Adrenal gland (tissue), 12 donors: ENCODE measurements around the gene ITGA3. TPM values are rescaled to one million over a fixed set of nuclear protein-coding genes. Genes with fewer than 3 reads are reported as not detected.
A peak's percentile ranks its signal among the peaks of the same experiment; 100 is the strongest.
"Not testable (repeated sequence)": the region's sequence is repeated elsewhere in the genome, so short reads cannot be mapped to it uniquely, and the experiment has no call there.

ENCODE experiments used
- DNase-seq, 7 donors: peaks; one replicate each; pipeline ENCODE4 v3.0.0-alpha.2; 2019 to 2020
- H3K27ac ChIP-seq, 5 donors: fragments of 200-600 bp; sonication (generic) in 4 of 5; 1 replicate in 3 of 5; 2 replicates in 2 of 5; pipeline versions ENCODE4 v1.5.1 to v1.8.0; 2016 to 2020; ENCODE audit warnings: mild to moderate bottlenecking in 1 of 5
- H3K27me3 ChIP-seq: fragments of 200-600 bp; 2 replicates; pipeline ENCODE4 v1.8.0; 2021
- H3K36me3 ChIP-seq, 2 donors: fragments of 200-600 bp; replicated peaks in 1 of 2; 1 replicate in 1 of 2; 2 replicates in 1 of 2; pipeline versions ENCODE4 v1.5.1 to v1.8.0; 2018 to 2022
- H3K4me1 ChIP-seq, 2 donors: fragments of 200-600 bp; replicated peaks in 1 of 2; 1 replicate in 1 of 2; 2 replicates in 1 of 2; pipeline versions ENCODE4 v1.5.1 to v1.8.0; 2018 to 2021
- H3K4me3 ChIP-seq, 4 donors: fragments of 200-600 bp; sonication (generic) in 3 of 4; one replicate each; pipeline ENCODE4 v1.5.1; 2016 to 2018
- H3K9me3 ChIP-seq, 3 donors: fragments of 200-600 bp; sonication (generic) in 1 of 3; replicated peaks in 1 of 3; 1 replicate in 2 of 3; 2 replicates in 1 of 3; pipeline versions ENCODE4 v1.5.1 to v1.8.0; 2016 to 2021
- POLR2A ChIP-seq, 2 donors: fragments of 450-650 bp; IDR thresholded peaks; one replicate each; pipeline ENCODE4 v1.6.1; 2017; ENCODE audit warnings: antibody characterized with exemption in 2 of 2, mild to moderate bottlenecking in 2 of 2, moderate library complexity in 1 of 2
- WGBS, 4 donors: extraction: QIAGEN DNeasy Blood & Tissue Kit in 2 of 4; methylation state at CpG; one replicate each; pipeline versions ENCODE4 v1.1.5 to v1.1.7; 2013 to 2017; 5-methylcytosine and 5-hydroxymethylcytosine counted together
- intact Hi-C, 2 donors: fragments of 100-400 bp; cut with DNase I; formaldehyde crosslinking; loops; one replicate each; pipeline versions ENCODE4 v1.14.1 to v1.15.0; 2022 to 2023
- polyA plus RNA-seq, 3 donors: library from polyadenylated mRNA; stranded (reverse); fragments of 200-250 nt in 2 of 3; fragments of 350-450 nt in 1 of 3; fragmentation: Illumina TruSeq in 1 of 3; extraction: RNeasy Lipid Tissue Mini Kit (QIAGEN cat#74804) in 1 of 3; gene quantifications; one replicate each; pipeline ENCODE4 v1.2.3, GENCODE V29; 2013 to 2014
- total RNA-seq, 9 donors: library from RNA; depleted of rRNA in 4 of 9; stranded (reverse); fragments of >200 nt in 4 of 9; fragments of 120-200 nt in 1 of 9; fragmentation: NEBNext Ultra II Directional in 1 of 9; extraction: Animal tissue kit (Norgen Biotek cat#: 25700) in 1 of 9; gene quantifications; one replicate each; pipeline versions ENCODE4 v1.1.0 to v1.2.4, GENCODE V29; 2013 to 2023
- TF ChIP-seq, protein P1 (sequence below), 6 experiments: fragments of 450-650 bp in 4 of 6; fragments of 200-600 bp in 2 of 6; sonication (generic) in 1 of 6; IDR thresholded peaks; 1 replicate in 5 of 6; 2 replicates in 1 of 6; pipeline versions ENCODE4 v1.5.1 to v1.8.0; 2016 to 2021; ENCODE audit warnings: antibody characterized with exemption in 6 of 6, mild to moderate bottlenecking in 2 of 6, moderate library complexity in 1 of 6
- donor health status: healthy with polysubstance abuse.
- donor health status: Bipolar disorder and iron deficiency.
- donor health status: DM: yes; HTN: yes; CAD: no.
- donor health status: DM: no; HTN: no; CAD: no.
- donor health status: DM: no; HTN: no; CAD: no.
- donor health status: DM: yes; HTN: yes; CAD: no.

The ITGA3 gene
- total and polyA plus RNA-seq, 12 donors, result 20.9 to 206 (median 131) TPM

DNA sequence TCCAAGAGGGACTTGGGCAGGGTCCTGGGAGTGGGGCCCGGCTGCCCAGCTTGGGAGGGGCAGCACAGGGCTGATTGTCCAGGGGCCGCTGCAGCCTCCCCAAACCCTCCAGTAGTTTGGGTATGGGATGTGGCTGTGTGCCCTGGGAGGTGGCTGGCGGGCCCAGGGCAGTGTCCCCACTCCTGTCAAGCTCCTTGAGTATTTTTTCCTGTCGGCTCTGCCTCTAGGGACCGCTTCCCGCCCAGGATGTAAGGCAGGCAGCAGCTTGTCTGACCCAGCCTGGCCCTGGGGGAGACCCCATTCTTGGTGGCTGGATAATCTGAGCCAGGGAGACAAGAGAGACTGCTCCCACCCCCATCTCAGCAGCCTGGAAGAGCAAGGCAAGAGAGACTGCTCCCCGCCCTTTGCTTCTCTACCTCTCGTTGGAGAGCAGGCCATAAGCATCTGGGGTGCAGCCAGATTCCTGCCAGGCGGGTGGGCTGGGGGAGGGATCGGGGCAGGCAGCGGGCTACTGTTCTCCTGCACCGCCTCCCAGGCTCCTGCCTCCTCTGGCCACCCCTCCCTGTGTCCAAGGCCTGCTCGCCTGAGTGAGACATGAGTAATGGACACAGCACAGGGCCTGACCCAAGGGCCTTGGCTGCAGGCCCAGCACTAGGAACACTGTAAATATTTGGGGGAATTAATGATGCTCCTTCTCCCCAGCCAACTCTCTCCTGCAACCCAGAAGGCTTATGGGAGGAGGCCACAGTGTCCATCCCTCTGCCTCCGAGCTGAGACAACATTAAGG lies 18.4 kb upstream of the ITGA3 start:
- peak in 1 of 2 donors; percentile 10 for TF ChIP-seq POLR2A (IDR thresholded peaks at IDR 0.05)
- TF ChIP-seq, protein P1, sequence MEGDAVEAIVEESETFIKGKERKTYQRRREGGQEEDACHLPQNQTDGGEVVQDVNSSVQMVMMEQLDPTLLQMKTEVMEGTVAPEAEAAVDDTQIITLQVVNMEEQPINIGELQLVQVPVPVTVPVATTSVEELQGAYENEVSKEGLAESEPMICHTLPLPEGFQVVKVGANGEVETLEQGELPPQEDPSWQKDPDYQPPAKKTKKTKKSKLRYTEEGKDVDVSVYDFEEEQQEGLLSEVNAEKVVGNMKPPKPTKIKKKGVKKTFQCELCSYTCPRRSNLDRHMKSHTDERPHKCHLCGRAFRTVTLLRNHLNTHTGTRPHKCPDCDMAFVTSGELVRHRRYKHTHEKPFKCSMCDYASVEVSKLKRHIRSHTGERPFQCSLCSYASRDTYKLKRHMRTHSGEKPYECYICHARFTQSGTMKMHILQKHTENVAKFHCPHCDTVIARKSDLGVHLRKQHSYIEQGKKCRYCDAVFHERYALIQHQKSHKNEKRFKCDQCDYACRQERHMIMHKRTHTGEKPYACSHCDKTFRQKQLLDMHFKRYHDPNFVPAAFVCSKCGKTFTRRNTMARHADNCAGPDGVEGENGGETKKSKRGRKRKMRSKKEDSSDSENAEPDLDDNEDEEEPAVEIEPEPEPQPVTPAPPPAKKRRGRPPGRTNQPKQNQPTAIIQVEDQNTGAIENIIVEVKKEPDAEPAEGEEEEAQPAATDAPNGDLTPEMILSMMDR (IDR thresholded peaks at IDR 0.05), result no peak
- H3K4me3 ChIP-seq, result no peak overlapping the region
- intact Hi-C loops, result no loop called here
- WGBS, 4 donors, result 35 to 57% (median 45%) methylated on average over 5 to 14 of the region's 14 CpGs
- H3K27ac ChIP-seq, result peak overlapping the region in 2 of 5 donors; percentile 38 to 77
- peak; percentile 78 to 95 (median 92) for DNase-seq
- no peaks in the 10 kb centered on the region for H3K27me3 ChIP-seq
- no peaks in the 10 kb centered on the region for H3K36me3 ChIP-seq
- H3K4me1 ChIP-seq, result peaks cover 23 to 29% of the 10 kb centered on the region in 2 donors
- H3K9me3 ChIP-seq, result no peaks in the 10 kb centered on the region

DNA sequence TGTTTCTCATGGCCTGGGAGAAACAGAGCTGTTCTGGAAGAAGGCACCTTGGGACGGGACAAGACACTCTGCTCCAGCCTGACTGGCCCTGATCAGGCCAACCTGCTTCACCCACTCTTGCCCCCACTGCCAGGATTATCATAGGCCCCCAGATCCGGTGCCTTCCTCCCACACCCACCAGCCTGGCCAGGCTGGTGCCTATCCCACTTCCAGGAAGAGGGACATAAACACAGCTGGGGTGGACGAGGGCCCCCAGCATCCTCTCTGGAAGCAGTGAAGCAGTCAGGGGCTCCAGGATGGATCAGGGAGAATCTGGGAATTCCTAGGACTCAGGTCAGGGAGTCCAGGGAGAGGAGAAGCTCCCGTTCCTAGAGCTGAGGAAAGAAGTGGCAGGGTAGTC lies 16.9 kb upstream of the ITGA3 start:
- peaks cover 23 to 31% of the 10 kb centered on the region in 2 donors for H3K4me1 ChIP-seq
- 55 to 95% (median 89%) methylated on average over 4 of the region's 4 CpGs for WGBS, 4 donors
- no peak overlapping the region for H3K27ac ChIP-seq
- H3K4me3 ChIP-seq, result no peak overlapping the region
- TF ChIP-seq, protein P1 (IDR thresholded peaks at IDR 0.05), result no peak
- TF ChIP-seq POLR2A (IDR thresholded peaks at IDR 0.05), result no peak
- no peaks in the 10 kb centered on the region for H3K27me3 ChIP-seq
- intact Hi-C loops, result no loop called here
- no peaks in the 10 kb centered on the region for H3K9me3 ChIP-seq
- no peak for DNase-seq
- H3K36me3 ChIP-seq, result no peaks in the 10 kb centered on the region

DNA sequence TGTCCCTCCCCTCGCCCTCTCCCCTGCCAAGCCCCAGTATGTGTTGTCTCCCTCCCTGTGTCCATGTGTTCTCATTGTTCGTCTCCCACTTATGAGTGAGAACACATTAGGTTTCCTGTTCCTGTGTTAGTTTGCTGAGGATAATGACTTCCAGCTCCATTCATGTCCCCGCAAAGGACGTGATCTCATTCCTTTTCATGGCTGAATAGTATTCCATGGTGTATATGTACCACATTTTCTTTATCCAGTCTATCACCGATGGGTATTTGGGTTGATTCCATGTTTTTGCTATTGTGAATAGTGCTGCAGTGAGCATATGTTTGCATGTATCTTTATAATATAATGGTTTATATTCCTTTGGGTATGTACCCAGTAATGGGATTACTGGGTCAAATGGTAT lies 15.4 kb upstream of the ITGA3 start:
- H3K27ac ChIP-seq, H3K36me3 ChIP-seq, H3K27me3 ChIP-seq, DNase-seq, intact Hi-C loops, H3K4me3 ChIP-seq, H3K9me3 ChIP-seq: not testable (repeated sequence)
- WGBS, 4 donors, result 93 to 95% (median 95%) methylated on average over 5 of the region's 5 CpGs
- H3K4me1 ChIP-seq, result peaks cover 16 to 26% of the 10 kb centered on the region in 2 donors

DNA sequence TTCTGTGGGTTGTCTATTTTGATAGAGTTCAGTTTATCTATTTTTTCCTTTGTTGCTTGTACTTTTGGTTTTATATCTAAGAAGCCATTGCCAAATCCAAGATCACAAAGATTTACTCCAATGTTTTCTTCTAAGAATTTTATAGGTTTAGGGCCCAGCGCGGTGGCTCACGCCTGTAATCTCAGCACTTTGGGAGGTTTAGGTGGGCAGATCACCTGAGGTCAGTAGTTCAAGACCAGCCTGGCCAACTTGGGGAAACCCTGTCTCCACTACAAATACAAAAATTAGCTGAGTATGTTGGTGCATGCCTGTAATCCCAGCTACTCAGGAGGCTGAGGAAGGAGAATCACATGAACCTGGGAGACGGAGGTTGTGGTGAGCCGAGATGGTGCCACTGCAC lies 13.7 kb upstream of the ITGA3 start:
- WGBS, 4 donors, result 94 to 98% (median 97%) methylated on average over 5 of the region's 5 CpGs
- Histone ChIP-seq H3K36me3 (no peaks in the 10 kb centered on the region), H3K27ac (no peak overlapping the region), H3K9me3 (no peaks in the 10 kb centered on the region), H3K27me3 (no peaks in the 10 kb centered on the region), H3K4me1 (peaks cover 10 to 14% of the 10 kb centered on the region in 2 donors), H3K4me3 (no peak overlapping the region)
- intact Hi-C loops, result no loop called here
- DNase-seq, result peak in 1 of 7 donors; percentile 3
- TF ChIP-seq, protein P1 (IDR thresholded peaks at IDR 0.05), result no peak
- TF ChIP-seq POLR2A (IDR thresholded peaks at IDR 0.05), result no peak
